Measurements from ENCODE around the gene P2RY13. TPM values are rescaled to one million over a fixed set of nuclear protein-coding genes. Genes with fewer than 3 reads are reported as not detected.

Gene P2RY13
- total RNA-seq = 1 to 10 TPM; 1.4 to 2.7 TPM
- long read RNA-seq, donor 1, partial matches to known transcripts = 0 of 1 reads
- long read RNA-seq, donor 1, other reads (novel, unspliced or antisense) = 1 of 1 reads
- long read RNA-seq, donor 2 = 0 reads

GRCh38 chr3:151329363-151329762, at the start of gene P2RY13:
Gene P2RY13, minus strand, starts transcription at chr3:151329549. Its CDS starts 21 bp downstream, at chr3:151329528.
- no peak for DNase-seq (ENCODE audit: low spot score)
- intact Hi-C loops (cut with DNase I) = no loop called here

- intact Hi-C loops (cut with DNase I) = no loop called here
- no peak for DNase-seq (ENCODE audit: low spot score)
Observed at GRCh38 chr3:151377768-151378385, 48.5 kb upstream of the P2RY13 start.

GRCh38 chr3:151372063-151372820, 42.9 kb upstream of the P2RY13 start:
- DNase-seq (ENCODE audit: low spot score) = no peak
- intact Hi-C loops (cut with DNase I) = no loop called here

GRCh38 chr3:151371526-151371925, 42.2 kb upstream of the P2RY13 start:
- intact Hi-C loops (cut with DNase I) = no loop called here
- no peak for DNase-seq (ENCODE audit: low spot score)

- intact Hi-C loops (cut with DNase I) = no loop called here
- no peak for DNase-seq (ENCODE audit: low spot score)
Observed at GRCh38 chr3:151367448-151367847, 38.1 kb upstream of the P2RY13 start.

GRCh38 chr3:151366993-151367392, 37.6 kb upstream of the P2RY13 start:
- intact Hi-C loops (cut with DNase I) = no loop called here
- DNase-seq (ENCODE audit: low spot score) = no peak

- no peak for DNase-seq (ENCODE audit: low spot score)
- intact Hi-C loops (cut with DNase I) = no loop called here
Observed at GRCh38 chr3:151362751-151363174, 33.4 kb upstream of the P2RY13 start.

- DNase-seq (ENCODE audit: low spot score) = no peak
- intact Hi-C loops (cut with DNase I) = no loop called here
Observed at GRCh38 chr3:151357463-151357850, 28.1 kb upstream of the P2RY13 start.

GRCh38 chr3:151356794-151357462, 27.6 kb upstream of the P2RY13 start:
- intact Hi-C loops (cut with DNase I) = no loop called here

GRCh38 chr3:151351648-151352047, 22.3 kb upstream of the P2RY13 start:
- intact Hi-C loops (cut with DNase I) = no loop called here
- DNase-seq (ENCODE audit: low spot score) = no peak

More at GRCh38 chr3:151356794-151357462, 27.6 kb upstream of the P2RY13 start:
- no peak for DNase-seq (ENCODE audit: low spot score)

GRCh38 chr3:151351219-151351618, 21.9 kb upstream of the P2RY13 start:
- no peak for DNase-seq (ENCODE audit: low spot score)
- intact Hi-C loops (cut with DNase I) = no loop called here

GRCh38 chr3:151350656-151351055, 21.3 kb upstream of the P2RY13 start:
- DNase-seq (ENCODE audit: low spot score) = no peak
- intact Hi-C loops (cut with DNase I) = no loop called here

GRCh38 chr3:151347432-151347831, 18.1 kb upstream of the P2RY13 start:
- intact Hi-C loops (cut with DNase I) = no loop called here
- no peak for DNase-seq (ENCODE audit: low spot score)

GRCh38 chr3:151346292-151346691, 16.9 kb upstream of the P2RY13 start:
- intact Hi-C loops (cut with DNase I) = no loop called here
- DNase-seq (ENCODE audit: low spot score) = no peak

GRCh38 chr3:151345859-151346258, 16.5 kb upstream of the P2RY13 start:
- intact Hi-C loops (cut with DNase I) = no loop called here
- no peak for DNase-seq (ENCODE audit: low spot score)

GRCh38 chr3:151331696-151332095, 2.3 kb upstream of the P2RY13 start:
- DNase-seq (ENCODE audit: low spot score) = no peak
- intact Hi-C loops (cut with DNase I) = no loop called here

- no peak for DNase-seq (ENCODE audit: low spot score)
- intact Hi-C loops (cut with DNase I) = no loop called here
Observed at GRCh38 chr3:151330899-151331298, 1.6 kb upstream of the P2RY13 start.

- intact Hi-C loops (cut with DNase I) = no loop called here
- no peak for DNase-seq (ENCODE audit: low spot score)
Observed at GRCh38 chr3:151330379-151330778, 1.0 kb upstream of the P2RY13 start.

GRCh38 chr3:151328298-151328995, 902 bp downstream of the P2RY13 start:
- DNase-seq (ENCODE audit: low spot score) = no peak
- intact Hi-C loops (cut with DNase I) = no loop called here
